Measurements from ENCODE around the gene NPDC1. TPM values are rescaled to one million over a fixed set of nuclear protein-coding genes. Genes with fewer than 3 reads are reported as not detected.

Gene NPDC1
- polyA plus RNA-seq, 2 of the 4 experiments (the other 2 are of a cell fraction), result 12.7 to 40.6 TPM

GRCh38 chr9:137051145-137051724, 5.3 kb upstream of the NPDC1 start:
- ATAC-seq, result no peak
- DNase-seq (ENCODE audit: low read depth in 1 of 2, low spot score in 1 of 2), result no peak
- no peak overlapping the region for H3K4me3 ChIP-seq
- ChIA-PET CTCF (interaction anchor here (6.0 to 15.7 kb wide), 2 partner anchors 13 to 22 kb away, joined by 40 to 656 read pairs; partner anchors contain the start of genes ABCA2 and SAPCD2), POLR2A (no interaction called here)
- H3K4me1 ChIP-seq, result peaks cover 32% of the 10 kb centered on the region
- no peak overlapping the region for H3K27ac ChIP-seq
- no peaks in the 10 kb centered on the region for H3K9me3 ChIP-seq
- TF ChIP-seq FOSB (CRISPR knock-in tag; IDR thresholded peaks at IDR 0.05), result no peak
- no peak for TF ChIP-seq USF2 (IDR thresholded peaks at IDR 0.05)
- no peak for TF ChIP-seq RAD21 (conservative IDR thresholded peaks at IDR 0.05 in 1 of 2, IDR thresholded peaks at IDR 0.05 in 1 of 2)
- TF ChIP-seq BHLHE40 (IDR thresholded peaks at IDR 0.05; ENCODE audit: low read depth, low read length), result no peak
- TF ChIP-seq MAZ (IDR thresholded peaks at IDR 0.05; ENCODE audit: borderline replicate concordance, low read depth, low read length), result no peak
- no peak for TF ChIP-seq PHF8 (IDR thresholded peaks at IDR 0.05; ENCODE audit: borderline replicate concordance, low read depth)
- no peak for TF ChIP-seq EP300 (IDR thresholded peaks at IDR 0.05)
- TF ChIP-seq MAFK (IDR thresholded peaks at IDR 0.05; ENCODE audit: partially characterized antibody), result no peak
- no peak for TF ChIP-seq ZNF302 (CRISPR knock-in tag; IDR thresholded peaks at IDR 0.05)
- no peak for TF ChIP-seq ELK1 (IDR thresholded peaks at IDR 0.05; ENCODE audit: low read depth, low read length)
- TF ChIP-seq CHD2 (IDR thresholded peaks at IDR 0.05; ENCODE audit: low read length, partially characterized antibody), result no peak
- no peak for TF ChIP-seq FOXS1 (CRISPR knock-in tag; IDR thresholded peaks at IDR 0.05)
- TF ChIP-seq NFE2L2 (conservative IDR thresholded peaks at IDR 0.05; ENCODE audit: low read length), result no peak
- no peak for TF ChIP-seq EHF (CRISPR knock-in tag; IDR thresholded peaks at IDR 0.05)
- TF ChIP-seq ZFP36 (IDR thresholded peaks at IDR 0.05; ENCODE audit: borderline replicate concordance, partially characterized antibody), result no peak
- FAIRE-seq, result no peak
- 81% methylated on average over 9 of the region's 17 CpGs for WGBS (ENCODE audit: missing lambda C conversion rate)
- H3K4me2 ChIP-seq, result no peak overlapping the region

- H3K4me3 ChIP-seq, result no peak overlapping the region
- POLR2A ChIA-PET, result no interaction called here
- CTCF ChIA-PET, result interaction anchor here (0.6 to 15.7 kb wide), 4 partner anchors 14 to 200 kb away, joined by 3 to 656 read pairs (median 37); partner anchors contain the start of genes ABCA2 and SAPCD2
- peak in 1 of 2 experiments; percentile 11; a peak in 2 of 6 replicates for ATAC-seq
- no peak overlapping the region for H3K27ac ChIP-seq
- no peak overlapping the region for H3K4me2 ChIP-seq
- FAIRE-seq, result no peak
- 61% methylated on average over 5 of the region's 5 CpGs for WGBS (ENCODE audit: missing lambda C conversion rate)
- no peak for TF ChIP-seq EHF (CRISPR knock-in tag; IDR thresholded peaks at IDR 0.05)
- TF ChIP-seq MYC (IDR thresholded peaks at IDR 0.05; ENCODE audit: borderline replicate concordance, low read length), result no peak
- TF ChIP-seq HOXA7 (CRISPR knock-in tag; IDR thresholded peaks at IDR 0.05), result no peak
- TF ChIP-seq SMC3 (IDR thresholded peaks at IDR 0.05), result no peak
- no peak for TF ChIP-seq RCOR1 (IDR thresholded peaks at IDR 0.05; ENCODE audit: low read depth, low read length)
- TF ChIP-seq HOXB5 (CRISPR knock-in tag; IDR thresholded peaks at IDR 0.05), result no peak
- TF ChIP-seq RARB (CRISPR knock-in tag; IDR thresholded peaks at IDR 0.05), result no peak
- no peak for TF ChIP-seq E2F6 (IDR thresholded peaks at IDR 0.05; ENCODE audit: borderline replicate concordance, low read depth)
- no peak for TF ChIP-seq POLR2AphosphoS2 (conservative IDR thresholded peaks at IDR 0.05; ENCODE audit: low read length)
- no peak for TF ChIP-seq GATA3 (IDR thresholded peaks at IDR 0.05; ENCODE audit: borderline replicate concordance)
- no peak for TF ChIP-seq MAZ (IDR thresholded peaks at IDR 0.05; ENCODE audit: borderline replicate concordance, low read depth, low read length)
- no peak for DNase-seq (ENCODE audit: low read depth in 1 of 2, low spot score in 1 of 2)
- H3K9me3 ChIP-seq, result no peaks in the 10 kb centered on the region
- peaks cover 26% of the 10 kb centered on the region for H3K4me1 ChIP-seq
Observed at GRCh38 chr9:137050570-137050969, 4.6 kb upstream of the NPDC1 start.
